Hepatocyte (in vitro differentiated cells): ENCODE data around the gene SLC16A5.

Experiments used
- EZH2 ChIP-seq: fragments of 200-600 bp; sonication (generic); IDR thresholded peaks from 2 replicates; pipeline ENCODE4 v1.6.1; 2016; ENCODE audit warnings: antibody characterized with exemption, mild to moderate bottlenecking, borderline replicate concordance
- EZH2phosphoT487 ChIP-seq: fragments of 200-600 bp; sonication (generic); IDR thresholded peaks from one replicate; pipeline ENCODE4 v1.6.1; 2018; ENCODE audit warnings: antibody characterized with exemption, mild to moderate bottlenecking, low read depth, moderate library complexity; ENCODE audit not compliant: unreplicated experiment, severe bottlenecking
- TF ChIP-seq, protein P1 (sequence below): fragments of 200-600 bp; sonication (generic); IDR thresholded peaks from 2 replicates; pipeline ENCODE4 v1.5.1; 2016; ENCODE audit warnings: antibody characterized with exemption, mild to moderate bottlenecking; ENCODE audit not compliant: poor library complexity

DNA sequence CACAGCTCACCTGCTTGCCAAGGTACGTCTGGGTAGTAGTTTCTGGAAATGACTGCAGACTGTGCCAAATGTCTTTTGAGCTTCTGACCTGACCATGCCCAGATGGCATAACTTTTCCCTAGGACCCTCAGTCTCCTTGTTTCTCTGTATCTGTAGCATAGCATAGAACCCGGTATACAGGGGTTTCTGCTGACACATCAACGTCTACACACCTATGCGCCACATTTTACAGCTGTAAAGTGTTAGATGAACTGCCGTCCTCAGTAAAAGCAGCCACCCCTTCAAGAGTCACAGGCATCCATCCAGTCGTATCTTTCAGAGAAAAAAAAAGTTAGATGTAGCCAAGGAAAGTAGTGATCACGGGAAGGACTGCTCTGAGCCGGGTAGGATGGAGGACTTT is 23.3 kb upstream of the SLC16A5 start:
- TF ChIP-seq, protein P1, sequence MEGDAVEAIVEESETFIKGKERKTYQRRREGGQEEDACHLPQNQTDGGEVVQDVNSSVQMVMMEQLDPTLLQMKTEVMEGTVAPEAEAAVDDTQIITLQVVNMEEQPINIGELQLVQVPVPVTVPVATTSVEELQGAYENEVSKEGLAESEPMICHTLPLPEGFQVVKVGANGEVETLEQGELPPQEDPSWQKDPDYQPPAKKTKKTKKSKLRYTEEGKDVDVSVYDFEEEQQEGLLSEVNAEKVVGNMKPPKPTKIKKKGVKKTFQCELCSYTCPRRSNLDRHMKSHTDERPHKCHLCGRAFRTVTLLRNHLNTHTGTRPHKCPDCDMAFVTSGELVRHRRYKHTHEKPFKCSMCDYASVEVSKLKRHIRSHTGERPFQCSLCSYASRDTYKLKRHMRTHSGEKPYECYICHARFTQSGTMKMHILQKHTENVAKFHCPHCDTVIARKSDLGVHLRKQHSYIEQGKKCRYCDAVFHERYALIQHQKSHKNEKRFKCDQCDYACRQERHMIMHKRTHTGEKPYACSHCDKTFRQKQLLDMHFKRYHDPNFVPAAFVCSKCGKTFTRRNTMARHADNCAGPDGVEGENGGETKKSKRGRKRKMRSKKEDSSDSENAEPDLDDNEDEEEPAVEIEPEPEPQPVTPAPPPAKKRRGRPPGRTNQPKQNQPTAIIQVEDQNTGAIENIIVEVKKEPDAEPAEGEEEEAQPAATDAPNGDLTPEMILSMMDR, result no peak
- TF ChIP-seq EZH2 (no peak), EZH2phosphoT487 (no peak)
